RWPE2 (cell line): ENCODE measurements around the gene EFHD2.
A peak's percentile ranks its signal among the peaks of the same experiment; 100 is the strongest.

Source experiments
- ATAC-seq: fragments of 200-7000 bp; cut with Tn5 transposase; 3 replicates; pipeline ENCODE4 v1.9.1; 2021; ENCODE audit warnings: low read depth
- DNase-seq: peaks from one replicate; pipeline ENCODE4 v3.0.0-alpha.2; 2020; ENCODE audit warnings: low spot score
- H3K27ac ChIP-seq: fragments of 450-650 bp; 2 replicates; pipeline ENCODE4 v1.5.1; 2017; ENCODE audit warnings: mild to moderate bottlenecking; ENCODE audit not compliant: poor library complexity, severe bottlenecking
- H3K27me3 ChIP-seq: fragments of 250-450 bp; sonication (Bioruptor Pico); 2 replicates; pipeline ENCODE4 v1.5.1; 2021; ENCODE audit warnings: mild to moderate bottlenecking, moderate library complexity; ENCODE audit not compliant: insufficient read depth, poor library complexity, severe bottlenecking
- H3K36me3 ChIP-seq: fragments of 250-450 bp; sonication (Bioruptor Pico); 2 replicates; pipeline ENCODE4 v1.5.1; 2020; ENCODE audit warnings: low read depth, mild to moderate bottlenecking, moderate library complexity
- H3K4me1 ChIP-seq: fragments of 250-450 bp; sonication (Bioruptor Pico); 2 replicates; pipeline ENCODE4 v1.5.1; 2021; ENCODE audit warnings: mild to moderate bottlenecking, moderate library complexity; ENCODE audit not compliant: insufficient read depth, poor library complexity, severe bottlenecking
- H3K4me3 ChIP-seq: fragments of 250-450 bp; sonication (Bioruptor Pico); 2 replicates; pipeline ENCODE4 v1.5.1; 2021; ENCODE audit warnings: mild to moderate bottlenecking, moderate library complexity; ENCODE audit not compliant: severe bottlenecking
- H3K9me3 ChIP-seq: fragments of 250-450 bp; sonication (Bioruptor Pico); 2 replicates; pipeline ENCODE4 v1.5.1; 2021; ENCODE audit warnings: mild to moderate bottlenecking, moderate library complexity; ENCODE audit not compliant: severe bottlenecking
- CTCF ChIP-seq: fragments of 450-650 bp; IDR thresholded peaks from one replicate; pipeline ENCODE4 v1.5.1; 2017; ENCODE audit warnings: mild to moderate bottlenecking, moderate library complexity; ENCODE audit not compliant: poor library complexity, severe bottlenecking

The EFHD2 gene

DNA sequence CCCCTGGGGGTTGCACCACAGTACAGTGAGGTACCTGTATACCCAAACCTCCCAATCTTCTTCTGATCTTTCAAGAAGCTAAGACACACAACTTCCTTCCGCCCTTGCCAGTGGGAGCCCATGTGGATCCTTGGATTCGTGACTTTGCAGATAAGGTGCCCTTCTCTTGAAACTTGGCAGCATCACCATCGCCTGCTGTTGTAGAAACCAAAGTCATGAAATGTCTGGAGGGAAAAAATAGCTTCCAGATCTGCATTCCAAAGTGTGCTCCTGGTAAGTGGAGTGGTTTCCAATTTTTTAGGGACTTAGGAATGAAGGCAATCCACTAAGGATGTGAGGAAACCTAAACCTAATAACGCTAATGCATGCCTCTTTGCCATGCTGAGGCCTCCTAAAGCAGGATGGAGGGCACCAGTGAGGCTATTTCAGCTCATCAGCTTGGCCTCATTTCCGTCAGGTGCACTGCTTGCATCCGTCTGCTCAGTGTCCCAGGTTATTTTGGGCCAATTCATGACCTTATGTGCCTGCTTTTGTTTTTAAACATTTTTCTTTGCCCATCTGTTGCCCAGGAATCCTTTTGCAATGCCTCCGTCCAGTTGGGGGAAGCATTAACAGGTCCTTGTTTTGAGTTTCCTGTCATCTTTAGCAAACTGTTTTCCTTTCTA is 8.2 kb upstream of the EFHD2 start:
- DNase-seq (no peak), ATAC-seq (no peak)
- TF ChIP-seq CTCF = no peak
- H3K36me3 ChIP-seq = no peaks in the 10 kb centered on the region
- no peak overlapping the region for H3K4me3 ChIP-seq
- H3K27ac ChIP-seq = peak overlapping the region; percentile 40
- H3K9me3 ChIP-seq = no peaks in the 10 kb centered on the region
- H3K4me1 ChIP-seq = peaks cover 10% of the 10 kb centered on the region
- H3K27me3 ChIP-seq = no peaks in the 10 kb centered on the region

DNA sequence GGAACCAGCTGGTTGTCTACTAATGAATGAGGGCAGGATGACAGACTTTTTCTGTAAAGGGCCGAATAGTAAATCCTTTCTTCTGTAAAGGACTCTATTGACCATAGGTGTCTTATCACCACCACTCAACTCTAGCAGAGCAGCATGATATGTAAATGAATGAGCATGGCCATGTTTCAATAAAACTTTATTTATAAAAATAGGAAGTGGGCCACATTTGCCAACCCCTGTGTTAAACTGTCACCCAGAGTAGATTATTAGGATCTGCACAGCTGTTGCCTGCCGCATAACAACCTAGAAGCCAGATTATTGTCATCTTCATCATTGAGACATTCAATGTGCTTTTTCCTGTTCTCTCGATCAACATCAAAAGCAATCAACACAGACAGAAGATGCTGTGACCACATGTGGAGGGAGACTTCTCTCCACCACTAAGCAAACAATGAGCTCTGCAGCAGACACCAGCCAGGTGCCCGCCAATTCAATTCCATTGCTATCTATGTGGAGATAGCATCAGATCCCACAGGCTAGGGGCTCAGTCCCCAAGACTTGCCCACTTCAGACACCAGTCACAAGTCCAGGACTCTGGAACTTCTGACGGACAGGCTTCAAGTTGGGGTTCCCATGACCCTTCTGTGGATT is 6.8 kb upstream of the EFHD2 start:
- ATAC-seq (no peak), DNase-seq (no peak)
- no peak for TF ChIP-seq CTCF
- H3K36me3 ChIP-seq = no peaks in the 10 kb centered on the region
- no peaks in the 10 kb centered on the region for H3K9me3 ChIP-seq
- H3K4me3 ChIP-seq = no peak overlapping the region
- H3K27me3 ChIP-seq = no peaks in the 10 kb centered on the region
- H3K27ac ChIP-seq = no peak overlapping the region
- peaks cover 14% of the 10 kb centered on the region for H3K4me1 ChIP-seq

- ATAC-seq (no peak), DNase-seq (no peak)
- TF ChIP-seq CTCF = no peak
- Histone ChIP-seq H3K9me3 (no peaks in the 10 kb centered on the region), H3K4me3 (no peak overlapping the region), H3K4me1 (peaks cover 14% of the 10 kb centered on the region), H3K36me3 (no peaks in the 10 kb centered on the region), H3K27me3 (no peaks in the 10 kb centered on the region), H3K27ac (no peak overlapping the region)
Observed at GRCh38 chr1:15403962-15404580, 5.6 kb upstream of the EFHD2 start.

DNA sequence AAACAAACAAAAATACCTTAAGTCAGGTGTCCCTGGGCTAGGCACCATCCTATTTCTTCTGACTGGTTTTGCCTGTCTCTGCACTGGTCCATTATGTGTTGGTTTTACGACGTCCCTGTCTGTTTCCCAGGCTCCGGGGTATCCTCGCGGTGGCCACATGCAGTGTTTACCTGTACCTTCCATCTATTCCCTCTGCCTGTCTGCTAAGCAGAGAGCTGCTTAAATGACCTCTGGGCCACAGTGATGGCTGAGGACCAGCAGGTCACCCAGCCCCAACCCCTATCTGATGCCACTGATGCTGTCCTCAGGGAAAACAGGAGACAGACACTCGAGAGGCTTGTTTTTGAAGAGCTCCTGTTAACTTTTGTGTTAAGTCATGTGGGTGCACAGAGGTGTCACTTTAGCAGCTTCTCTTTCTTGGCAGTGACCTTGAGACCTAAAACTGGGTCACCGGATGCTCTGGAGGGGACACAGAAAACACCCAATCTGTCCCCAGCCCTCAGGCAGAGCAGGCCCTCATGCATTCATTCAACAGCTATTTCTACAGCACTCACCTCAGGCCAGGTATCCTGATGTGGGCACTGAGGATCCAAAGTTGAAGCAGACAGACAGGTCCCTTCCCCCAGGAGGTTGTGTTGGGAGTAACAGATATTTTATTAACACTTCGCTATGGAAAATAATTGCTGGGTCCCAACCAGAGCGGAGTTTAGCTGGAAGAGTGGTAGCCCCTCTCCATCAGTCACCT is 4.4 kb upstream of the EFHD2 start:
- ATAC-seq = no peak
- no peaks in the 10 kb centered on the region for H3K36me3 ChIP-seq
- H3K4me1 ChIP-seq = peaks cover 12% of the 10 kb centered on the region
- DNase-seq = no peak
- H3K27ac ChIP-seq = no peak overlapping the region
- TF ChIP-seq CTCF = no peak
- no peaks in the 10 kb centered on the region for H3K27me3 ChIP-seq
- H3K9me3 ChIP-seq = no peaks in the 10 kb centered on the region
- H3K4me3 ChIP-seq = no peak overlapping the region
